Neural progenitor cell (in vitro differentiated cells): ENCODE data around the gene MRPS10.

Experiments
- EZH2 ChIP-seq: fragments of 200-600 bp; sonication (generic); IDR thresholded peaks from 2 replicates; pipeline ENCODE4 v1.6.1; 2017; ENCODE audit warnings: antibody characterized with exemption, mild to moderate bottlenecking, moderate library complexity
- EZH2phosphoT487 ChIP-seq: fragments of 200-600 bp; sonication (generic); IDR thresholded peaks from 2 replicates; pipeline ENCODE4 v1.6.1; 2017; ENCODE audit warnings: antibody characterized with exemption
- TF ChIP-seq, protein P1 (sequence below): fragments of 200-600 bp; sonication (generic); IDR thresholded peaks from 2 replicates; pipeline ENCODE4 v1.5.1; 2017; ENCODE audit warnings: antibody characterized with exemption, mild to moderate bottlenecking

DNA sequence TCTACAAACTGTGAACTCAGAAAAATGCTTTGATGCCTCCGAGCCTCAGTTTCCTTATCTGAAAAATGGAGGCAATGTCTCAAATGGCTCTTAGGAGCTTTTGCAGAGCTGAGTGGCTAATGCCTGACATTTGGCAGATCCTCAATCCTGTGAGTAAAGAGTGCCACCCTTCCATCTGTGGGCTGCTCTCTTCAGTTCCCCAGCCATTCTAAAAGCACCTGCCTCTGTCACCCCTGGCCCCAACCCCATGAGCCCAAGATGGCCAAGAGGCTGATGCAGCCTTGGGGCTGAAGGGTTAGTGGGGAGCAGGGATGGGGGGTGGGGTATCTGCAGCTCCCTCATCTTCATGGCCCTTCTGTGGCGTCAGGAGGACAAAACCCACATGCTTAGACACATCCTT, 59.0 kb downstream of the MRPS10 start:
- TF ChIP-seq, protein P1, sequence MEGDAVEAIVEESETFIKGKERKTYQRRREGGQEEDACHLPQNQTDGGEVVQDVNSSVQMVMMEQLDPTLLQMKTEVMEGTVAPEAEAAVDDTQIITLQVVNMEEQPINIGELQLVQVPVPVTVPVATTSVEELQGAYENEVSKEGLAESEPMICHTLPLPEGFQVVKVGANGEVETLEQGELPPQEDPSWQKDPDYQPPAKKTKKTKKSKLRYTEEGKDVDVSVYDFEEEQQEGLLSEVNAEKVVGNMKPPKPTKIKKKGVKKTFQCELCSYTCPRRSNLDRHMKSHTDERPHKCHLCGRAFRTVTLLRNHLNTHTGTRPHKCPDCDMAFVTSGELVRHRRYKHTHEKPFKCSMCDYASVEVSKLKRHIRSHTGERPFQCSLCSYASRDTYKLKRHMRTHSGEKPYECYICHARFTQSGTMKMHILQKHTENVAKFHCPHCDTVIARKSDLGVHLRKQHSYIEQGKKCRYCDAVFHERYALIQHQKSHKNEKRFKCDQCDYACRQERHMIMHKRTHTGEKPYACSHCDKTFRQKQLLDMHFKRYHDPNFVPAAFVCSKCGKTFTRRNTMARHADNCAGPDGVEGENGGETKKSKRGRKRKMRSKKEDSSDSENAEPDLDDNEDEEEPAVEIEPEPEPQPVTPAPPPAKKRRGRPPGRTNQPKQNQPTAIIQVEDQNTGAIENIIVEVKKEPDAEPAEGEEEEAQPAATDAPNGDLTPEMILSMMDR: no peak
- TF ChIP-seq EZH2 (no peak), EZH2phosphoT487 (no peak)
